Smooth muscle cell (in vitro differentiated cells): ENCODE results near the gene ERC2. TPM values are rescaled to one million over a fixed set of nuclear protein-coding genes. Genes with fewer than 3 reads are reported as not detected.

Experiments
- DNase-seq: peaks from one replicate; lab custom pipeline; 2025; ENCODE audit not compliant: unreplicated experiment; lab: John Stamatoyannopoulos, UW
- H2AFZ ChIP-seq: fragments of 200-600 bp; sonication (generic); 2 replicates; pipeline ENCODE4 v1.6.0; 2016; ENCODE audit warnings: antibody characterized with exemption, low read depth, mild to moderate bottlenecking
- H3F3A ChIP-seq: fragments of 200-600 bp; sonication (generic); 2 replicates; pipeline ENCODE4 v1.6.0; 2017; ENCODE audit warnings: antibody characterized with exemption, low read depth
- H3K27ac ChIP-seq: fragments of 200-600 bp; sonication (generic); 2 replicates; pipeline ENCODE4 v1.5.1; 2016; ENCODE audit warnings: low read depth, mild to moderate bottlenecking
- H3K27me3 ChIP-seq: fragments of 200-600 bp; sonication (generic); 2 replicates; pipeline ENCODE4 v1.6.1; 2016; ENCODE audit warnings: low read depth, mild to moderate bottlenecking
- H3K36me3 ChIP-seq: fragments of 200-600 bp; sonication (generic); 2 replicates; pipeline ENCODE4 v1.5.1; 2016; ENCODE audit warnings: low read depth
- H3K4me1 ChIP-seq: fragments of 200-600 bp; sonication (generic); 2 replicates; pipeline ENCODE4 v1.5.1; 2016; ENCODE audit warnings: low read depth
- H3K4me2 ChIP-seq: fragments of 200-600 bp; sonication (generic); 2 replicates; pipeline ENCODE4 v1.6.0; 2016; ENCODE audit warnings: mild to moderate bottlenecking
- H3K4me3 ChIP-seq: fragments of 200-600 bp; sonication (generic); 2 replicates; pipeline ENCODE4 v1.5.1; 2016; ENCODE audit warnings: mild to moderate bottlenecking
- H3K79me2 ChIP-seq: fragments of 200-600 bp; sonication (generic); 2 replicates; pipeline ENCODE4 v1.6.0; 2016; ENCODE audit warnings: low read depth, mild to moderate bottlenecking
- H3K9ac ChIP-seq: fragments of 200-600 bp; sonication (generic); 2 replicates; pipeline ENCODE4 v1.6.0; 2016; ENCODE audit warnings: low read depth
- H3K9me3 ChIP-seq: fragments of 200-600 bp; sonication (generic); replicated peaks from 2 replicates; pipeline ENCODE4 v1.5.1; 2016; ENCODE audit warnings: low read depth
- H4K20me1 ChIP-seq: fragments of 200-600 bp; sonication (generic); 2 replicates; pipeline ENCODE4 v1.6.0; 2016; ENCODE audit warnings: low read depth
- WGBS: methylation state at CpG from one replicate; pipeline ENCODE4 v1.1.7; 2016; ENCODE audit warnings: low lambda C conversion rate; 5-methylcytosine and 5-hydroxymethylcytosine counted together
- polyA plus RNA-seq: library from polyadenylated mRNA; unstranded; fragments of >200 nt; fragmentation: Nextera tagmentation; extraction: Ambion mirVana; gene quantifications from 2 replicates; pipeline ENCODE4 v1.2.1, GENCODE V29; 2016
- total RNA-seq: library from RNA; depleted of rRNA; stranded (reverse); fragments of >200 nt; gene quantifications from 2 replicates; pipeline ENCODE4 v1.2.3, GENCODE V29; 2014
- TF ChIP-seq, protein P1 (sequence below): fragments of 200-600 bp; sonication (generic); IDR thresholded peaks from 2 replicates; pipeline ENCODE4 v1.5.1; 2017; ENCODE audit warnings: borderline replicate concordance, mild to moderate bottlenecking, antibody characterized with exemption; ENCODE audit not compliant: insufficient read depth, poor library complexity, severe bottlenecking

Gene ERC2
- total and polyA plus RNA-seq, 2 experiments from 2014 or later, result 1.1 TPM; not detected in 1

GRCh38 chr3:56207922-56208321, 260.3 kb downstream of the ERC2 start:
- Histone ChIP-seq H3K4me2 (no peak overlapping the region), H3K9me3 (no peaks in the 10 kb centered on the region), H2AFZ (no peak overlapping the region), H3K27ac (no peak overlapping the region), H3K79me2 (no peaks in the 10 kb centered on the region), H3K27me3 (peaks cover 5% of the 10 kb centered on the region), H3K4me1 (no peaks in the 10 kb centered on the region), H4K20me1 (no peaks in the 10 kb centered on the region), H3K9ac (no peak overlapping the region), H3F3A (no peaks in the 10 kb centered on the region), H3K4me3 (no peak overlapping the region), H3K36me3 (no peaks in the 10 kb centered on the region)
- TF ChIP-seq, protein P1, sequence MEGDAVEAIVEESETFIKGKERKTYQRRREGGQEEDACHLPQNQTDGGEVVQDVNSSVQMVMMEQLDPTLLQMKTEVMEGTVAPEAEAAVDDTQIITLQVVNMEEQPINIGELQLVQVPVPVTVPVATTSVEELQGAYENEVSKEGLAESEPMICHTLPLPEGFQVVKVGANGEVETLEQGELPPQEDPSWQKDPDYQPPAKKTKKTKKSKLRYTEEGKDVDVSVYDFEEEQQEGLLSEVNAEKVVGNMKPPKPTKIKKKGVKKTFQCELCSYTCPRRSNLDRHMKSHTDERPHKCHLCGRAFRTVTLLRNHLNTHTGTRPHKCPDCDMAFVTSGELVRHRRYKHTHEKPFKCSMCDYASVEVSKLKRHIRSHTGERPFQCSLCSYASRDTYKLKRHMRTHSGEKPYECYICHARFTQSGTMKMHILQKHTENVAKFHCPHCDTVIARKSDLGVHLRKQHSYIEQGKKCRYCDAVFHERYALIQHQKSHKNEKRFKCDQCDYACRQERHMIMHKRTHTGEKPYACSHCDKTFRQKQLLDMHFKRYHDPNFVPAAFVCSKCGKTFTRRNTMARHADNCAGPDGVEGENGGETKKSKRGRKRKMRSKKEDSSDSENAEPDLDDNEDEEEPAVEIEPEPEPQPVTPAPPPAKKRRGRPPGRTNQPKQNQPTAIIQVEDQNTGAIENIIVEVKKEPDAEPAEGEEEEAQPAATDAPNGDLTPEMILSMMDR, result no peak
- DNase-seq, result no peak
- WGBS, result 88% methylated on average over 4 of the region's 4 CpGs

- no peaks in the 10 kb centered on the region for H3K36me3 ChIP-seq
- H3K79me2 ChIP-seq, result no peaks in the 10 kb centered on the region
- no peak overlapping the region for H3K27ac ChIP-seq
- H3K9ac ChIP-seq, result no peak overlapping the region
- H3F3A ChIP-seq, result no peaks in the 10 kb centered on the region
- no peak for DNase-seq
- WGBS, result 45% methylated on average over 3 of the region's 3 CpGs
- H3K27me3 ChIP-seq, result peaks cover 5% of the 10 kb centered on the region
- no peaks in the 10 kb centered on the region for H3K4me1 ChIP-seq
- H3K4me3 ChIP-seq, result no peak overlapping the region
- H3K9me3 ChIP-seq, result no peaks in the 10 kb centered on the region
- H4K20me1 ChIP-seq, result no peaks in the 10 kb centered on the region
- H3K4me2 ChIP-seq, result no peak overlapping the region
- H2AFZ ChIP-seq, result no peak overlapping the region
- TF ChIP-seq, protein P1, result no peak
Observed at GRCh38 chr3:56205406-56205805, 262.9 kb downstream of the ERC2 start.

- H3K36me3 ChIP-seq, result no peaks in the 10 kb centered on the region
- no peak overlapping the region for H3K4me2 ChIP-seq
- no peaks in the 10 kb centered on the region for H3K9me3 ChIP-seq
- no peaks in the 10 kb centered on the region for H4K20me1 ChIP-seq
- H3K9ac ChIP-seq, result no peak overlapping the region
- H3K27ac ChIP-seq, result no peak overlapping the region
- WGBS, result 78% methylated on average over 4 of the region's 4 CpGs
- no peak overlapping the region for H3K4me3 ChIP-seq
- H3K79me2 ChIP-seq, result no peaks in the 10 kb centered on the region
- no peak for DNase-seq
- no peaks in the 10 kb centered on the region for H3F3A ChIP-seq
- peaks cover 17% of the 10 kb centered on the region for H3K27me3 ChIP-seq
- H3K4me1 ChIP-seq, result no peaks in the 10 kb centered on the region
- TF ChIP-seq, protein P1, result no peak
- no peak overlapping the region for H2AFZ ChIP-seq
Observed at GRCh38 chr3:56202997-56203396, 265.3 kb downstream of the ERC2 start.

DNA sequence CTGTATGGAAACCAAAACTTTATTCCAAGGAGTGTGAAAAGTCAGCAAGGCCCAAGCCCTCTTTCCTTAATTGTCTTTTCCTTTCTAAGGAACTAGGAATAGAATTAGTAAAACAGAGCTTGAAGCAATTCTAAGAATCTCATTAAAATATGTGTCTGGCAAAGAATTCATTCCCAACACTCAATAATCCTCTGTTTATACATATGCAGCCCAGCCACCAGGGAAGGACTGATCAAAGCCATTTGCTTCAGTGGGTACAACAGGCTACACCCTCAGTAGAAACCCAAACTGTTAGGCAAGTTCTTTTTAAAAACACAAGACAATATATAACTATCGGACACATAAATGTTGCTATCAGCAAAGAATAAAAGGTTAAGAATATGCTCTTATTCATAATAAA, 266.9 kb downstream of the ERC2 start:
- TF ChIP-seq, protein P1, result no peak
- Histone ChIP-seq H3K4me2 (no peak overlapping the region), H4K20me1 (no peaks in the 10 kb centered on the region), H3K9ac (no peak overlapping the region), H3K4me1 (no peaks in the 10 kb centered on the region), H3K27me3 (peaks cover 17% of the 10 kb centered on the region), H3F3A (no peaks in the 10 kb centered on the region), H3K4me3 (no peak overlapping the region), H3K79me2 (no peaks in the 10 kb centered on the region), H2AFZ (no peak overlapping the region), H3K27ac (no peak overlapping the region), H3K9me3 (no peaks in the 10 kb centered on the region), H3K36me3 (no peaks in the 10 kb centered on the region)
- no peak for DNase-seq
- 35% methylated on average over 1 of the region's 1 CpG for WGBS
